SK-N-SH treated with all-trans-retinoic acid at 6 μM for 48 hours (cell line): Measurements from ENCODE around the gene USP49.
"Not testable (repeated sequence)": the region's sequence is repeated elsewhere in the genome, so short reads cannot be mapped to it uniquely, and the experiment has no call there.

Experiments used
- ATAC-seq: fragments of 200-7000 bp; cut with Tn5 transposase; 3 replicates; pipeline ENCODE4 v1.9.1; 2020; ENCODE audit warnings: mild to moderate bottlenecking, moderate library complexity
- ARNTL ChIP-seq: fragments of 450-650 bp; formaldehyde crosslinking; IDR thresholded peaks from 2 replicates; pipeline ENCODE4 v1.5.0; 2020; ENCODE audit warnings: low read depth, mild to moderate bottlenecking, moderate library complexity, borderline replicate concordance
- BACH2 ChIP-seq: fragments of 250-450 bp; sonication (Bioruptor Pico); IDR thresholded peaks from 2 replicates; pipeline ENCODE4 v1.9.0; 2021; ENCODE audit warnings: mild to moderate bottlenecking, borderline replicate concordance
- CSDC2 ChIP-seq: fragments of 250-450 bp; sonication (Bioruptor Pico); IDR thresholded peaks from 2 replicates; pipeline ENCODE4 v1.5.0; 2020; ENCODE audit warnings: mild to moderate bottlenecking, moderate library complexity
- ESRRG ChIP-seq: fragments of 250-450 bp; sonication (Bioruptor Pico); IDR thresholded peaks from 2 replicates; pipeline ENCODE4 v1.6.1; 2021; ENCODE audit warnings: mild to moderate bottlenecking
- GLIS3 ChIP-seq: fragments of 250-450 bp; sonication (Bioruptor Pico); IDR thresholded peaks from 2 replicates; pipeline ENCODE4 v1.5.0; 2020; ENCODE audit warnings: mild to moderate bottlenecking, moderate library complexity
- PPARA ChIP-seq: fragments of 250-450 bp; sonication (Bioruptor Pico); IDR thresholded peaks from 2 replicates; pipeline ENCODE4 v1.5.0; 2020; ENCODE audit warnings: mild to moderate bottlenecking, borderline replicate concordance
- RARB ChIP-seq: fragments of 250-450 bp; sonication (Bioruptor Pico); IDR thresholded peaks from 2 replicates; pipeline ENCODE4 v1.8.0; 2021; ENCODE audit warnings: mild to moderate bottlenecking, moderate library complexity
- ZC3H10 ChIP-seq: fragments of 250-450 bp; sonication (Bioruptor Pico); IDR thresholded peaks from 2 replicates; pipeline ENCODE4 v1.5.1; 2021; ENCODE audit warnings: mild to moderate bottlenecking, moderate library complexity
- ZFP3 ChIP-seq: fragments of 250-450 bp; sonication (Bioruptor Pico); IDR thresholded peaks from 2 replicates; pipeline ENCODE4 v1.5.0; 2020; ENCODE audit warnings: mild to moderate bottlenecking, moderate library complexity
- ZFP30 ChIP-seq: fragments of 450-650 bp; formaldehyde crosslinking; IDR thresholded peaks from 2 replicates; pipeline ENCODE4 v1.5.0; 2022; ENCODE audit warnings: mild to moderate bottlenecking, moderate library complexity
- ZNF70 ChIP-seq: fragments of 450-650 bp; formaldehyde crosslinking; IDR thresholded peaks from 2 replicates; pipeline ENCODE4 v1.5.0; 2020; ENCODE audit warnings: mild to moderate bottlenecking, moderate library complexity
- ZNF8 ChIP-seq: fragments of 450-650 bp; formaldehyde crosslinking; IDR thresholded peaks from 2 replicates; pipeline ENCODE4 v1.5.0; 2020; ENCODE audit warnings: mild to moderate bottlenecking, moderate library complexity
- TF ChIP-seq, protein P1 (sequence below): fragments of 250-450 bp; sonication (Bioruptor Pico); IDR thresholded peaks from 2 replicates; pipeline ENCODE4 v1.5.1; 2021; ENCODE audit warnings: mild to moderate bottlenecking, moderate library complexity
- TF ChIP-seq, protein P2 (sequence below): fragments of 250-450 bp; sonication (Bioruptor Pico); IDR thresholded peaks from 2 replicates; pipeline ENCODE4 v1.8.0; 2021; ENCODE audit warnings: low read depth, mild to moderate bottlenecking, moderate library complexity, borderline replicate concordance
- TF ChIP-seq, protein P3 (sequence below): fragments of 250-450 bp; sonication (Bioruptor Pico); IDR thresholded peaks from 2 replicates; pipeline ENCODE4 v1.5.0; 2020; ENCODE audit warnings: mild to moderate bottlenecking, moderate library complexity
- TF ChIP-seq, protein P4 (sequence below): fragments of 250-450 bp; sonication (Bioruptor Pico); IDR thresholded peaks from 2 replicates; pipeline ENCODE4 v1.5.1; 2020; ENCODE audit warnings: low read depth, mild to moderate bottlenecking, moderate library complexity
- TF ChIP-seq, protein P5 (sequence below): fragments of 250-450 bp; sonication (Bioruptor Pico); IDR thresholded peaks from 2 replicates; pipeline ENCODE4 v1.8.0; 2020; ENCODE audit warnings: mild to moderate bottlenecking, moderate library complexity, borderline replicate concordance

USP49 gene

DNA sequence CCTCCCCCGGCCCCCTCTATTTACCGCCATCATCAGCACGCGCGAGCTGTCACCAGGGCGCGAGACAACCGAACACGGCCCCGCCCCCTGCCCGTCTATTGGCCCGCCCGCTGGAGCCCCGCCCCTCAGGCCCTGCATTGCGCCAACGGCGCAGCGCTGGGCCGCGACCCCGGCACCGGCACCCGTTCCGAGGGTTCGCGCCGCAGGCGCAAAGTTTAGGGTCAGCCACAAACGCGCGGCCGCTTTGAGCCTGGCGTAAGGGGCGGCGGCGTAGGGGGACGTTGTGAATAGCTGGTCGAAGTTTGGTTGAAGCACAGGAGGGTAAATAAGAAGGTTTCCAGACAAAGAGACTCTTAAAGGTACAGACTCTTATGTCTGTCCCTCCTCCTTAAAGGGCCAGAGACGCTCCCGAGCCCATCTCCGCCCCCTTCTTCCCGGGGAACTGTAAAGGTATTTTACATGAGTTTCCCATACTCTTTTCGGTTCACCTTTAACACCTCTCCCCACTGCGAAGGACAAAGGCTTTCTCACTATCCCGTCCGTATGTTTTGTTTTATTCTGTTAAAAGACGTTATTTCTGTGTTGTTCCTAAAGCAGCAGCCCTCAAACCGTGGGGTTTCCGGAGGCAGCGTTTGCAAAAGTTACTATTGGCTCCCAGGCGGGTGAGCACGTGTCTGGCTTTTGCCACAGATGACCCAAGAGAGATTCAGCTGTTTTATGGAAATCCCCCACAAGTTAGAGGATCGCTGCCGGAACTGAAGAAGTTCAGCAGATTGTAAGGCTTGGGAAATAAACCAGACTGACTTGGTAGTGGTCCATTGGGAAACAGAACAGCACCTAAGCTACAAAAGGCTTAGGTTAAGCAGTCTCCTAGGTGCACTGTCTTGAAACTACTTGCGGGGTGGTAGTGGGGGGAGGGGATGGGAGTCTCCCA lies at the start of gene USP49:
USP49 (minus strand) TSS at position 76 of the 934 bp plus-strand sequence. CDS start 88,392 bp downstream, outside the sequence.
- TF ChIP-seq ZNF70 (CRISPR knock-in tag) = no peak
- TF ChIP-seq, protein P1, sequence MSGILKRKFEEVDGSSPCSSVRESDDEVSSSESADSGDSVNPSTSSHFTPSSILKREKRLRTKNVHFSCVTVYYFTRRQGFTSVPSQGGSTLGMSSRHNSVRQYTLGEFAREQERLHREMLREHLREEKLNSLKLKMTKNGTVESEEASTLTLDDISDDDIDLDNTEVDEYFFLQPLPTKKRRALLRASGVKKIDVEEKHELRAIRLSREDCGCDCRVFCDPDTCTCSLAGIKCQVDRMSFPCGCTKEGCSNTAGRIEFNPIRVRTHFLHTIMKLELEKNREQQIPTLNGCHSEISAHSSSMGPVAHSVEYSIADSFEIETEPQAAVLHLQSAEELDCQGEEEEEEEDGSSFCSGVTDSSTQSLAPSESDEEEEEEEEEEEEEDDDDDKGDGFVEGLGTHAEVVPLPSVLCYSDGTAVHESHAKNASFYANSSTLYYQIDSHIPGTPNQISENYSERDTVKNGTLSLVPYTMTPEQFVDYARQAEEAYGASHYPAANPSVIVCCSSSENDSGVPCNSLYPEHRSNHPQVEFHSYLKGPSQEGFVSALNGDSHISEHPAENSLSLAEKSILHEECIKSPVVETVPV = 0 out of 2 replicates have a peak, but pooled peaks have one; percentile 17
- TF ChIP-seq CSDC2 = no peak
- no peak for TF ChIP-seq ZFP30 (CRISPR knock-in tag)
- ATAC-seq = peak; percentile 98

DNA sequence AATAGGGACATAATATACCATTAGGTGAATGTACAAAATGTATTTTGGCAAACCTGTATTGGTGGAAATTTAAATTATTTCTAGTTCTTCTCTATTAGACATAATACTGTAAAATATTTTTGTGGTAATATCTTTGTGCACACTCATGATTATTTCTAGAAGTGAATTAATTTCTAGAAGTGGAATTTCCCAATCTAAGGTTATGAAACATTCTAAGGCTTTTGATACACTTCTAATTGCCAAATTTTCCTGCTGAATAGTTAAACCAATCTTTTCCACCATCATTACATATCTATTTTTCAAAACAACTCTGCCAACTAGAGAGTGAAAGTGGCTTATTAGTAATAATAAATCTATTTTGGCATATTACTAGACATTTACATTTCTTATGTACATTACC lies 48.3 kb upstream of the USP49 start:
- TF ChIP-seq ZFP30 (CRISPR knock-in tag) = no peak
- TF ChIP-seq, protein P2, sequence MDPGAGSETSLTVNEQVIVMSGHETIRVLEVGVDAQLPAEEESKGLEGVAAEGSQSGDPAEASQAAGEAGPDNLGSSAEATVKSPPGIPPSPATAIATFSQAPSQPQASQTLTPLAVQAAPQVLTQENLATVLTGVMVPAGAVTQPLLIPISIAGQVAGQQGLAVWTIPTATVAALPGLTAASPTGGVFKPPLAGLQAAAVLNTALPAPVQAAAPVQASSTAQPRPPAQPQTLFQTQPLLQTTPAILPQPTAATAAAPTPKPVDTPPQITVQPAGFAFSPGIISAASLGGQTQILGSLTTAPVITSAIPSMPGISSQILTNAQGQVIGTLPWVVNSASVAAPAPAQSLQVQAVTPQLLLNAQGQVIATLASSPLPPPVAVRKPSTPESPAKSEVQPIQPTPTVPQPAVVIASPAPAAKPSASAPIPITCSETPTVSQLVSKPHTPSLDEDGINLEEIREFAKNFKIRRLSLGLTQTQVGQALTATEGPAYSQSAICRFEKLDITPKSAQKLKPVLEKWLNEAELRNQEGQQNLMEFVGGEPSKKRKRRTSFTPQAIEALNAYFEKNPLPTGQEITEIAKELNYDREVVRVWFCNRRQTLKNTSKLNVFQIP (CRISPR knock-in tag) = no peak
- ATAC-seq = no peak

DNA sequence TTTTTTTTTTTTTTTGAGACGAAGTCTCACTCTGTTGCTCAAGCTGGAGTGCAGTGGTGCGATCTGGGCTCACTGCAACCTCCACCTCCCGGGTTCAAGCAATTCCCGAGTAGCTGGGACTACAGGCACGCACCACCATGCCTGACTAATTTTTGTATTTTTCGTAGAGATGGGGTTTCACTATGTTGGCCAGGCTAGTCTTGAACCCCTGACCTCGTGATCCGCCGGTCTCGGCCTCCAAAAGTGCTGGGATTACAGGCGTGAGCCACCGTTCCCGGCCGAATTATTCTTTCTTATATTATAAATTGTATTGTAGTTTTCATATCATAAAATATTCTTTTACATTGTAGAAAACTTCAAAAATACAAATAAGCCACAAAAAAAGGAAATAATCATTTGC lies 47.7 kb upstream of the USP49 start:
- not testable (repeated sequence) for ATAC-seq

DNA sequence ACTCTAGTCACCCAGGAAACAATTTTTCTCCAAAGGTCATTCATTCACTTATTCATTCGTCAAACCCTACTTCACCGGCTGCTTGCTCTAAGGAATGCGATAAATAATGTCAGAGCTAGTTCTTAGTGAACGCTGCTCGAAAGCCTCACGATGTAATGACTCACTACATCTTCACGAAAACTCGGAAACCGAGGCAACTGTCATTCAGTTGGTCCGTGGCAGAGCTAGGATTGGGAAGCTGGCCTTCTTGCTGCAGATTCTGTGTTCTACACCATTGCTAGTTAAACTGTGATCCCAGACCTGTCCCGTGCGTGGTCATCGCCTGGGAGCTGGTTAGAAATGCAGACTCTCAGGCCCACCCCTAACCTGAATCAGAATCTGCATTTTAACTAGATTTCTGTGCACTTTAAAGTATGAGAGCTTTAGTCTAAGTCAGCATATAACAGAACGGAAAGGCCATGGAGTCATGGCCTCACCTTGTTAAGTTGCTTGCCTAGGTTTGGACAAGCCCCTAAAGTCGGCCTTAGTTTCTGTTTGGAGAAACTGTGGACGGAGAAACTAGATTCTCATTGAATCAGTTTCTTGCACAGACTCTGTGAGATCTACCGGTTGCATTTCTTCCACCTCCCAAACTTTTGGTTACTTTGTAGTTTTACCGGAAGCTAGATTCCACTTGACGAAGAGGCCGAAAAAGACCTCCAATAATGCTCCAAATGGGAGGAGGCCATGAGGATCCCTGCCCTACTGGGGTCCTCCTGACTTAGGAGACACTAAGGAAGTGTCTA lies 47.1 kb upstream of the USP49 start:
- no peak for TF ChIP-seq ZFP30 (CRISPR knock-in tag)
- no peak for TF ChIP-seq RARB (CRISPR knock-in tag)
- no peak for TF ChIP-seq BACH2 (CRISPR knock-in tag)
- no peak for TF ChIP-seq ZNF8 (CRISPR knock-in tag)
- TF ChIP-seq, protein P3, sequence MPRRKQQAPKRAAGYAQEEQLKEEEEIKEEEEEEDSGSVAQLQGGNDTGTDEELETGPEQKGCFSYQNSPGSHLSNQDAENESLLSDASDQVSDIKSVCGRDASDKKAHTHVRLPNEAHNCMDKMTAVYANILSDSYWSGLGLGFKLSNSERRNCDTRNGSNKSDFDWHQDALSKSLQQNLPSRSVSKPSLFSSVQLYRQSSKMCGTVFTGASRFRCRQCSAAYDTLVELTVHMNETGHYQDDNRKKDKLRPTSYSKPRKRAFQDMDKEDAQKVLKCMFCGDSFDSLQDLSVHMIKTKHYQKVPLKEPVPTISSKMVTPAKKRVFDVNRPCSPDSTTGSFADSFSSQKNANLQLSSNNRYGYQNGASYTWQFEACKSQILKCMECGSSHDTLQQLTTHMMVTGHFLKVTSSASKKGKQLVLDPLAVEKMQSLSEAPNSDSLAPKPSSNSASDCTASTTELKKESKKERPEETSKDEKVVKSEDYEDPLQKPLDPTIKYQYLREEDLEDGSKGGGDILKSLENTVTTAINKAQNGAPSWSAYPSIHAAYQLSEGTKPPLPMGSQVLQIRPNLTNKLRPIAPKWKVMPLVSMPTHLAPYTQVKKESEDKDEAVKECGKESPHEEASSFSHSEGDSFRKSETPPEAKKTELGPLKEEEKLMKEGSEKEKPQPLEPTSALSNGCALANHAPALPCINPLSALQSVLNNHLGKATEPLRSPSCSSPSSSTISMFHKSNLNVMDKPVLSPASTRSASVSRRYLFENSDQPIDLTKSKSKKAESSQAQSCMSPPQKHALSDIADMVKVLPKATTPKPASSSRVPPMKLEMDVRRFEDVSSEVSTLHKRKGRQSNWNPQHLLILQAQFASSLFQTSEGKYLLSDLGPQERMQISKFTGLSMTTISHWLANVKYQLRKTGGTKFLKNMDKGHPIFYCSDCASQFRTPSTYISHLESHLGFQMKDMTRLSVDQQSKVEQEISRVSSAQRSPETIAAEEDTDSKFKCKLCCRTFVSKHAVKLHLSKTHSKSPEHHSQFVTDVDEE (CRISPR knock-in tag) = no peak
- TF ChIP-seq ESRRG (CRISPR knock-in tag) = no peak
- no peak for TF ChIP-seq GLIS3
- TF ChIP-seq, protein P4, sequence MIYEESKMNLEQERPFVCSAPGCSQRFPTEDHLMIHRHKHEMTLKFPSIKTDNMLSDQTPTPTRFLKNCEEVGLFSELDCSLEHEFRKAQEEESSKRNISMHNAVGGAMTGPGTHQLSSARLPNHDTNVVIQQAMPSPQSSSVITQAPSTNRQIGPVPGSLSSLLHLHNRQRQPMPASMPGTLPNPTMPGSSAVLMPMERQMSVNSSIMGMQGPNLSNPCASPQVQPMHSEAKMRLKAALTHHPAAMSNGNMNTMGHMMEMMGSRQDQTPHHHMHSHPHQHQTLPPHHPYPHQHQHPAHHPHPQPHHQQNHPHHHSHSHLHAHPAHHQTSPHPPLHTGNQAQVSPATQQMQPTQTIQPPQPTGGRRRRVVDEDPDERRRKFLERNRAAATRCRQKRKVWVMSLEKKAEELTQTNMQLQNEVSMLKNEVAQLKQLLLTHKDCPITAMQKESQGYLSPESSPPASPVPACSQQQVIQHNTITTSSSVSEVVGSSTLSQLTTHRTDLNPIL (CRISPR knock-in tag) = no peak
- TF ChIP-seq PPARA = no peak
- TF ChIP-seq, protein P5, sequence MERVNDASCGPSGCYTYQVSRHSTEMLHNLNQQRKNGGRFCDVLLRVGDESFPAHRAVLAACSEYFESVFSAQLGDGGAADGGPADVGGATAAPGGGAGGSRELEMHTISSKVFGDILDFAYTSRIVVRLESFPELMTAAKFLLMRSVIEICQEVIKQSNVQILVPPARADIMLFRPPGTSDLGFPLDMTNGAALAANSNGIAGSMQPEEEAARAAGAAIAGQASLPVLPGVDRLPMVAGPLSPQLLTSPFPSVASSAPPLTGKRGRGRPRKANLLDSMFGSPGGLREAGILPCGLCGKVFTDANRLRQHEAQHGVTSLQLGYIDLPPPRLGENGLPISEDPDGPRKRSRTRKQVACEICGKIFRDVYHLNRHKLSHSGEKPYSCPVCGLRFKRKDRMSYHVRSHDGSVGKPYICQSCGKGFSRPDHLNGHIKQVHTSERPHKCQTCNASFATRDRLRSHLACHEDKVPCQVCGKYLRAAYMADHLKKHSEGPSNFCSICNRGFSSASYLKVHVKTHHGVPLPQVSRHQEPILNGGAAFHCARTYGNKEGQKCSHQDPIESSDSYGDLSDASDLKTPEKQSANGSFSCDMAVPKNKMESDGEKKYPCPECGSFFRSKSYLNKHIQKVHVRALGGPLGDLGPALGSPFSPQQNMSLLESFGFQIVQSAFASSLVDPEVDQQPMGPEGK (CRISPR knock-in tag) = no peak
- no peak for TF ChIP-seq ZNF70 (CRISPR knock-in tag)
- TF ChIP-seq, protein P1 = no peak
- TF ChIP-seq ZFP3 = no peak
- TF ChIP-seq ZC3H10 = no peak
- TF ChIP-seq ARNTL (CRISPR knock-in tag) = no peak
- TF ChIP-seq CSDC2 = no peak
- TF ChIP-seq, all 23 proteins: peak for 0
- peak; percentile 46 for ATAC-seq
